Keratinocyte (primary cell): Measurements from ENCODE around the gene KRT84. TPM values are rescaled to one million over a fixed set of nuclear protein-coding genes. Genes with fewer than 3 reads are reported as not detected.

Experiments used
- DNase-seq: peaks from one replicate; pipeline ENCODE4 v3.0.0-alpha.2; 2011; ENCODE audit warnings: low read depth, missing footprints, low spot score
- FAIRE-seq: peaks from 2 replicates; lab custom pipeline; 2011; peaks lifted over from hg19 to GRCh38; lab: Jason Lieb, UNC
- H2AFZ ChIP-seq: 2 replicates; pipeline ENCODE4 v1.6.0; 2012; ENCODE audit warnings: low read length, control low read depth, inconsistent platforms; ENCODE audit not compliant: control insufficient read depth
- H3K27ac ChIP-seq: 2 replicates; pipeline ENCODE4 v1.5.1; 2011; ENCODE audit warnings: low read length; ENCODE audit not compliant: control insufficient read depth, insufficient read depth
- H3K27me3 ChIP-seq: 3 replicates; pipeline ENCODE4 v1.6.0; 2011; ENCODE audit warnings: low read length; ENCODE audit not compliant: control insufficient read depth, insufficient read depth; ENCODE audit errors: extremely low read depth
- H3K36me3 ChIP-seq, 2 experiments: 2 replicates in 1 of 2; 3 replicates in 1 of 2; pipeline ENCODE4 v1.5.1; 2011; ENCODE audit warnings: low read length in 2 of 2, mild to moderate bottlenecking in 1 of 2; ENCODE audit not compliant: control insufficient read depth in 2 of 2, insufficient read depth in 2 of 2; ENCODE audit errors: extremely low read depth in 1 of 2
- H3K4me1 ChIP-seq: 3 replicates; pipeline ENCODE4 v1.5.1; 2011; ENCODE audit warnings: low read length; ENCODE audit not compliant: control insufficient read depth, insufficient read depth; ENCODE audit errors: extremely low read depth
- H3K4me2 ChIP-seq: 3 replicates; pipeline ENCODE4 v1.6.0; 2011; ENCODE audit warnings: low read depth, low read length; ENCODE audit not compliant: control insufficient read depth, insufficient read depth; ENCODE audit errors: extremely low read depth
- H3K4me3 ChIP-seq, 3 experiments: fragments of 200-600 bp in 1 of 3; sonication (generic) in 1 of 3; 2 replicates in 2 of 3; 3 replicates in 1 of 3; pipeline ENCODE4 v1.5.1; 2011 to 2016; ENCODE audit warnings: low read length in 3 of 3, mild to moderate bottlenecking in 3 of 3, control low read depth in 2 of 3, inconsistent platforms in 1 of 3, low read depth in 1 of 3, mixed read lengths in 1 of 3, mixed run types in 1 of 3, moderate library complexity in 1 of 3; ENCODE audit not compliant: control insufficient read depth in 2 of 3, insufficient read depth in 2 of 3; ENCODE audit errors: extremely low read depth in 1 of 3
- H3K79me2 ChIP-seq: 2 replicates; pipeline ENCODE4 v1.6.0; 2012; ENCODE audit warnings: low read length; ENCODE audit not compliant: control insufficient read depth, insufficient read depth
- H3K9ac ChIP-seq: 3 replicates; pipeline ENCODE4 v1.6.0; 2011; ENCODE audit warnings: low read length; ENCODE audit not compliant: control insufficient read depth, insufficient read depth; ENCODE audit errors: extremely low read depth
- H3K9me1 ChIP-seq: 3 replicates; pipeline ENCODE4 v1.6.0; 2011; ENCODE audit warnings: low read length; ENCODE audit not compliant: control insufficient read depth, insufficient read depth; ENCODE audit errors: extremely low read depth
- H3K9me3 ChIP-seq: 2 replicates; pipeline ENCODE4 v1.5.1; 2012; ENCODE audit warnings: low read depth, low read length; ENCODE audit not compliant: control insufficient read depth
- H4K20me1 ChIP-seq: 3 replicates; pipeline ENCODE4 v1.6.0; 2011; ENCODE audit warnings: low read length; ENCODE audit not compliant: control insufficient read depth, insufficient read depth; ENCODE audit errors: extremely low read depth
- EZH2 ChIP-seq: IDR thresholded peaks from one replicate; pipeline ENCODE4 v1.6.1; 2012; ENCODE audit warnings: inconsistent platforms, mild to moderate bottlenecking, low read length, moderate library complexity
- dilution Hi-C: fragments of 300-500 bp; cut with MboI; formaldehyde crosslinking; loops from one replicate; pipeline ENCODE4 v1.7.0; 2020; ENCODE audit warnings: low sequenced_read_pairs; ENCODE audit not compliant: extremely low pct_ligation_motif_present
- polyA plus RNA-seq, 5 experiments: library from polyadenylated mRNA; depleted of rRNA in 3 of 5; stranded (reverse) in 3 of 5; stranded (forward) in 1 of 5; unstranded in 1 of 5; fragments of >200 nt; gene quantifications; 1 replicate in 1 of 5; 2 replicates in 3 of 5; 3 replicates in 1 of 5; pipeline versions ENCODE4 v1.2.1 to v1.2.3, GENCODE V29; 2011 to 2012; ENCODE audit warnings: missing spikeins in 2 of 5, low read depth in 1 of 5, low replicate concordance in 1 of 5
- TF ChIP-seq, protein P1 (sequence below), 3 experiments: IDR thresholded peaks in 1 of 3; conservative IDR thresholded peaks in 1 of 3; optimal IDR thresholded peaks in 1 of 3; 2 replicates in 2 of 3; 3 replicates in 1 of 3; pipeline versions ENCODE3 to v1.5.1; 2011; ENCODE audit warnings: low read length in 3 of 3, mild to moderate bottlenecking in 3 of 3, moderate library complexity in 2 of 3, control low read depth in 1 of 3, inconsistent platforms in 1 of 3; ENCODE audit not compliant: insufficient read depth in 2 of 3; ENCODE audit errors: extremely low read depth in 1 of 3

Gene KRT84
- polyA plus RNA-seq, 1 donor (not counting 4 experiments of a cell fraction or from before 2014, with no cell fraction given): 0.10 TPM

DNA sequence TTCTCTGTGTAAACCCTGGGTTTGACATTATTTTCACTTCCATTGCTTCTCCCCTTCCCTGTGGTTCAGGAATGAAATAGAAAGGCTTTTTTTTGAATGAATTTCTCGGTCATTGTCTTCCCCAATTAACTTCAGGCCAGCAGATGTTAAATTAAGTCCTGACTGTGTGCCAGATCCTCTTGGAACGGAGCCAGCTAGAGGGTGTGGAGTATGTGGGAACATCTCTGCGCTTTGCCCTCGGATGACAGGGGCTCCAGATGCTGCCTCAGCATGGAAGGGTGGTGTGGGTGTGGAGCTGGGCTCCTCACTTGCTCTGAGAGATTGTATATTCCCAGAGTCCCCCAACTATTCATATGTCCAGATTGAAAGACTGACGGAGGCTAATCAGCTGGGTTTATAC is 31.3 kb downstream of the KRT84 start:
- no peak overlapping the region for H3K9ac ChIP-seq
- dilution Hi-C loops: no loop called here
- no peaks in the 10 kb centered on the region for H3K36me3 ChIP-seq
- H3K9me1 ChIP-seq: no peaks in the 10 kb centered on the region
- no peaks in the 10 kb centered on the region for H3K27me3 ChIP-seq
- DNase-seq (no peak), FAIRE-seq (no peak)
- no peak overlapping the region for H3K27ac ChIP-seq
- no peak overlapping the region for H2AFZ ChIP-seq
- H3K4me3 ChIP-seq: no peak overlapping the region
- H3K4me1 ChIP-seq: peaks cover 8% of the 10 kb centered on the region
- no peaks in the 10 kb centered on the region for H3K9me3 ChIP-seq
- no peaks in the 10 kb centered on the region for H4K20me1 ChIP-seq
- TF ChIP-seq, protein P1, sequence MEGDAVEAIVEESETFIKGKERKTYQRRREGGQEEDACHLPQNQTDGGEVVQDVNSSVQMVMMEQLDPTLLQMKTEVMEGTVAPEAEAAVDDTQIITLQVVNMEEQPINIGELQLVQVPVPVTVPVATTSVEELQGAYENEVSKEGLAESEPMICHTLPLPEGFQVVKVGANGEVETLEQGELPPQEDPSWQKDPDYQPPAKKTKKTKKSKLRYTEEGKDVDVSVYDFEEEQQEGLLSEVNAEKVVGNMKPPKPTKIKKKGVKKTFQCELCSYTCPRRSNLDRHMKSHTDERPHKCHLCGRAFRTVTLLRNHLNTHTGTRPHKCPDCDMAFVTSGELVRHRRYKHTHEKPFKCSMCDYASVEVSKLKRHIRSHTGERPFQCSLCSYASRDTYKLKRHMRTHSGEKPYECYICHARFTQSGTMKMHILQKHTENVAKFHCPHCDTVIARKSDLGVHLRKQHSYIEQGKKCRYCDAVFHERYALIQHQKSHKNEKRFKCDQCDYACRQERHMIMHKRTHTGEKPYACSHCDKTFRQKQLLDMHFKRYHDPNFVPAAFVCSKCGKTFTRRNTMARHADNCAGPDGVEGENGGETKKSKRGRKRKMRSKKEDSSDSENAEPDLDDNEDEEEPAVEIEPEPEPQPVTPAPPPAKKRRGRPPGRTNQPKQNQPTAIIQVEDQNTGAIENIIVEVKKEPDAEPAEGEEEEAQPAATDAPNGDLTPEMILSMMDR (optimal IDR thresholded peaks at IDR 0.05 in 1 of 3, IDR thresholded peaks at IDR 0.05 in 1 of 3, conservative IDR thresholded peaks at IDR 0.05 in 1 of 3; ENCODE audit: extremely low read depth in 1 of 3, insufficient read depth in 2 of 3, low read length in 3 of 3): no peak
- no peak for TF ChIP-seq EZH2
- H3K4me2 ChIP-seq: no peak overlapping the region
- H3K79me2 ChIP-seq: no peaks in the 10 kb centered on the region

DNA sequence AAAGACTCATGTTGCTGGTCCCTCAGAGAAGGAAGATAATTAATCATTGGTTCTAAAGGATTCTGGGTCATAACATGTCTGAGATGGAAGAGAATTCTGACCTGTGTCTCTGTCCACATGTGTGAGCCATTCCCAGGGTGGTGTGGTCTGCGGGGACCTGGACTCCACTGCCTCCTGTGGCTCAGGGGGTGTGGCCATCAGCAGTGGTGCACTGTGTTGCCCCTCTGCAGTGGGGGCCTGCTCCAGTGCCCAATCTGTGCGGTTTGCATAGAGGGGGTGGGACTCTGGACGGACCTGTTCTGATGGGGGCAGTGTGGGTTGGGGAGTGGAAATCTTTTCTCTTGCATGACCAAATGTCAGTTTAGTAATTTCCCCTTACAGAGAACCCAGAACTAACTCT is 31.7 kb downstream of the KRT84 start:
- no peak overlapping the region for H2AFZ ChIP-seq
- H3K27me3 ChIP-seq: no peaks in the 10 kb centered on the region
- H3K36me3 ChIP-seq: no peaks in the 10 kb centered on the region
- H4K20me1 ChIP-seq: no peaks in the 10 kb centered on the region
- dilution Hi-C loops: no loop called here
- no peak for DNase-seq
- H3K4me1 ChIP-seq: peaks cover 8% of the 10 kb centered on the region
- H3K4me2 ChIP-seq: no peak overlapping the region
- H3K27ac ChIP-seq: no peak overlapping the region
- H3K9ac ChIP-seq: no peak overlapping the region
- H3K79me2 ChIP-seq: no peaks in the 10 kb centered on the region
- H3K4me3 ChIP-seq: no peak overlapping the region
- no peaks in the 10 kb centered on the region for H3K9me1 ChIP-seq
- H3K9me3 ChIP-seq: no peaks in the 10 kb centered on the region
- no peak for FAIRE-seq
- TF ChIP-seq EZH2: no peak
- TF ChIP-seq, protein P1 (optimal IDR thresholded peaks at IDR 0.05 in 1 of 3, IDR thresholded peaks at IDR 0.05 in 1 of 3, conservative IDR thresholded peaks at IDR 0.05 in 1 of 3; ENCODE audit: extremely low read depth in 1 of 3, insufficient read depth in 2 of 3, low read length in 3 of 3): no peak
